SIG-M5 treated with dmso at 0.1 percent for 504 hours (cell line): ENCODE data around the gene SMIM36.
"Not testable (repeated sequence)": the region's sequence is repeated elsewhere in the genome, so short reads cannot be mapped to it uniquely, and the experiment has no call there.

Source experiments
- DNase-seq: peaks from one replicate; lab custom pipeline; 2025; ENCODE audit not compliant: unreplicated experiment; lab: John Stamatoyannopoulos, UW

Gene SMIM36

DNA sequence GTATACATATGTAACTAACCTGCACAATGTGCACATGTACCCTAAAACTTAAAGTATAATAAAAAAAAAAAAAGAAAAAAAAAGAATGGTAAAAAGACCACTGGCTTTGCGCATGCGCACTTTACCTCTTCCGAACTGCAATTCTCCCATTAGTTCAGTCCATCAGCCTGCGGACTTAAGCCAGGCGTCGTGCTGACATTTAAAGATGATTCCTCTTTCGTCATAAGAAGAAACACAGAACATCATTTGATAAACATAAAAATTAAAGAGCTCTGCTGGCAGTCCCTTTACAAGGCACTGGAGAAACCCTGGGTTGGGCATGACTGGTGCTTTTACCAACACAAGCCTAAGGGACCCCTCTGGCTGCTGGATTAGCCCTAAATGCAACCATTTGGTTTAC, 3.6 kb downstream of the SMIM36 start:
- DNase-seq = not testable (repeated sequence)

DNA sequence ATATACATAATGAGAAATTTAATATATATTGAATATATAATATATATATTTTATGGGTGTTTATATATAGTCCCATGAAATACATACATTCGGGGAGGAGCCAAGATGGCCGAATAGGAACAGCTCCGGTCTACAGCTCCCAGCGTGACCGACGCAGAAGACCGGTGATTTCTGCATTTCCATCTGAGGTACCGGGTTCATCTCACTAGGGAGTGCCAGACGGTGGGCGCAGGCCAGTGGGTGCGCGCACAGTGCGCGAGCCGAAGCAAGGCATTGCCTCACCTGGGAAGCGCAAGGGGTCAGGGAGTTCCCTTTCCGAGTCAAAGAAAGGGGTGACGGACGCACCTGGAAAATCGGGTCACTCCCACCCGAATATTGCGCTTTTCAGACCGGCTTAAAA, 9.6 kb downstream of the SMIM36 start:
- not testable (repeated sequence) for DNase-seq

DNA sequence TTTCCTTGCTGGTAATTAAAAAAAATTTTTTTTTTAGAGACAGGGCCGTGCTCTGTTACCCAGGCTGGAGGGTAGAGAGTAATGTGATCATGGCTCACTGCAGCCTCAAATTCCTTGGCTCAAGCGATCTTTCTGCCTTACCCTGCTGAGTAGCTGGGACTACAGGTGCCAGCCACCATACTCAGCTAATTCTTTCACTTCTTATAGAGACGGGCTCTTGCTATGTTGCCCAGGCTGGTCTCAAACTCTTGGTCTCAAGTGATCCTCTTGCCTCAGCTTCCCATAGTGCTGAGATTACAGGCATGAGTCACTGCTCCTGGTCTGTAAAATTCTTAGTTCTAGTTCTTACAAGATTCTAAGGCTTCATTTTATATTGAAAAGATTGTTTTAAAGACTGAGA, 11.1 kb downstream of the SMIM36 start:
- DNase-seq = peak; percentile 14

DNA sequence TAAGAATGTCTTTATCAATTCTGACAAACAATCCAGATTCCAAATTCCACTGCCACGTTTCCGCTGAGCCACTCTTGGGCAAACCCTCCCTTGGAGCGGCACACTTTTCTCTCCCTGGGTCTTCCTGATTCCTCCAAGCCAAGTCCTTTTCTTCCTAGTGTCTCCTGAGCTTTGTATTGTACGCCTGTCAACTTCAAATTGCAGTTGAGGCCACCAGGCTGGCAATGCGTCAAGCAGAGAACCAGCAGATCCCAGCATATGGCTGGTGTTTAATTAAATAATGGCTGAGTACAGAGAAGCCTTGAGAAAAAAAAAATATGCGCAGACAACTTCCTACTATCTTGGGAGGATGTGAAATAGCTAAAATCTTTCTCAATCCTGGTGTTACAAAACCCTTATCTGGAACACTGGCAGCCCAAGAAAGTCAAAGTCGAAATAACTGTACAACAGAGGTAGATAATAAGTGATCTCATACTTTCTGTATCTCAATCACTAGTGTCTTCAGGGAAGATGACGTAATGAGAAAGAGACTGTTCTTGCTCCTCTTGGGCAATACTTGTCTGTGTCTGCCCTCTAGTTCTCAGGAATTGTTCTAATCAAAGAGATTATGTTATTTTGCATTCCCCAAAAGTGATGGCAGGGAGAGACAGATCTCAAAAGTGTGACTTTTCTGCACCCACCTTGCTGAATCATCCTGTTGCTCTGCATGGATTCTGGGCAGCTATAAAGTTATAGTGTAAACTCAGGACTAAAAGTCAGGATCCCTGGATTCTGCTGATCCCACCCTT, 15.0 kb downstream of the SMIM36 start:
- peak; percentile 92 for DNase-seq

DNA sequence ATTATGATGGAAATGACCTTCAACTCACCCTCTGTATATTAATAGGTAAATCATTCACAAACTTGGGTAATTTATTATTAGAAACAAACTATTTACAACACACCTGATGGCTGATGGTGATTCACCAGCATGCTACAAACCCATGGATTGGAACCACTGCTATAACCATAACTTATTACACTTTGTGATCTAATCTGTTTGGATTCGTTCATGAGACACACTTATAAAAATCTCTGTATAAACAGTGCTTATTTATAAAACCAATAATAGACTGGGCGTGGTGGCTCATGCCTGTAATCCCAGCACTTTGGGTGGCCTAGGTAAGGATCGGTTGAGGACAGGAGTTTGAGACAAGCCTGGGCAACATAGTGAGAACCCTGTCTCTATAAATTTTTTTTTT, 16.0 kb downstream of the SMIM36 start:
- no peak for DNase-seq

DNA sequence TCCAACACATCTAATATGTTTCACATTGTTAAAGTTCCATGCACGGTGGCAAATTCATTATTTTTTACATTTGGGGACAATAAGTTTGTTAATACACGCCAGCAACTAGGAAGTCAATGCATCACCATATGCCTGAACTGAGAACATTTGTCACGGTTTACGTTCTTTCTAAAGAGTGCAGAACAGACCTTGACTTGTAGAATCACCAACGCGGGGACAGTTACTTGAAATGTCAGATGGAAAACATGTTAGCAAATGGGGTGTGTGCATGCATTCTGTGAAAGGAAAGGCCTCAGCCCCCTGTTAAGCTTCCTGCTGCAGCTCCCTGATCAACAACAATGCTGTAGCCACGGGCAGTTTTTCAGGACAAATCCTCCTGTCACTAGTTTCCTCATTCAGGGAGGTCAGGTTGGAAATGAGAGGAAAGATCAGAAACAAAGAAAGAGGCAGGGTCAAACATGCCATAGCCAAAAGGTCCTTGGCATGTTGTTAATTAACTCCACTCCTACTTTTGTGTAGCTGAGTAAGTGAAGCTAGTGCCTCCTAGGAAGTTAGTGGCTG, 18.4 kb downstream of the SMIM36 start:
- no peak for DNase-seq

DNA sequence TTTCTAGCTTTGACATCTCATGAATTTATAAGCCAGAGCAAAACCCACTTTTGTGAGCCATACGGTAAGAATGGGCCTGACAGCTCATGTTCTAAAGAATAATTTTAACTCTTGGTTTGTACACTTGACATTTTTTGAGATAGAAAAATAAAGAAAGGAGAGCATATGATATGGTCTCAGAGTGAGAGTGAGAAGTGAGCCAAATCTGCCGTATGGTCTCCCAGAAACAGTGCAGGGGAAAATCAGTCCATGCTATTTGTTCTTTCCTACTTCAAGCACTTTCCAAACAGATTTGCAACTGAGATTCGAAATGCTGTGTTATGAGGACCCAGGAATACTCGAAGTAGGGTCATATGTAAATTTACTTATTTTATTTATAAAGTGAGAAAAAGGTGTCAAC, 20.9 kb downstream of the SMIM36 start:
- no peak for DNase-seq

DNA sequence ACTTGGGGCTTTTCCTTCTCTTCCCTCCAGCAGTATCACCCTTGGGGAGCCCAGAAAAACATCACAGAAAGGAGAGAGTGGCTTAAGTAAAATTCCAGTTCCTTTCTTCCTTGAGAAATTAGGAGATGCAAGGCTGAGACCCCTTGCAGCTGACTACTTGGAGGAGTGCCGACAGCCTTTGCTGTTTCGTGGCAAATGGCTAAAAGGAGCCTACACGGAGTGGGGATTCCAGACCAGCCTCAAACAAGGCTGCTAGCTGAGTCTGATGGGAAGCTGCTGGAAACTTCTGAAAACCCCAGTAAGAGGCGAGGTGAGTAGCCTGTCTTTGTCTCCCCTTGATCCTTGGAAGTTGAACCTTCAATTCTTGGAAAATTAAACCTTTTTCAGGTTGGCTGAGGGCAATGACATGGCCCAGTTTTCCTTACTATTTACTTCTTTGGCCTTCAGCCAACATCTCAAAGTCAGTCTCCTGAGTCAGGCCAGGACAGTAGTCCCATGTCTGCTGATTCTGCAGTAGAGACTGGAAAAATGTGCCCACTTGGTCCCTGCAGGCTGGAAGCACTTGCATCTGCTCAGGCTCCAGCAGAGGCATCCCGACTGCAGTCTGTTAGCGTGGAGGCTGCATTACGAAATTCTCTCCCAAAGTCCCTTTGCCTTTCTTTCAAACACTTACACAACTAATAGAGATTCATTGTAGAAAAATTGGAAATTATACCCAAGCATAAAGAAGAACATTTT, 23.4 kb downstream of the SMIM36 start:
- DNase-seq = no peak

DNA sequence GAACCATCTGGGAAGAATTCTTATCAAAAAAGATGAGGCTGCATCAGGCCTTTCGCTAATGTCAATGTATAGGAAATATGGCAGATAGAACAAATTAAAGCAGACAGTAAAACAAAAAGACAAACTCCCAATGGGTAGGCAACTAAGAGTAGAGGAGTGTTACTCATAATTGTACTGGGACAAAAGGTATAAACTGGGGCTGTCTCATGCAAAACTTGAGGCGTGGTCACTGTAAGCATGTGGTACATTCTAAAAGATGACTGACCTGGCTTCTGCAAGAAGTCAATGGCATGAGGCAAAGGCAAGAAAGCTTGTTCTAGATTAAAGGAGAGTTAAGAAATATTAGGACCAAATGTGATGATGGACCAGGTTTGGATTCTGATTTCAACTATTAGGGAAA, 26.7 kb downstream of the SMIM36 start:
- DNase-seq = no peak

DNA sequence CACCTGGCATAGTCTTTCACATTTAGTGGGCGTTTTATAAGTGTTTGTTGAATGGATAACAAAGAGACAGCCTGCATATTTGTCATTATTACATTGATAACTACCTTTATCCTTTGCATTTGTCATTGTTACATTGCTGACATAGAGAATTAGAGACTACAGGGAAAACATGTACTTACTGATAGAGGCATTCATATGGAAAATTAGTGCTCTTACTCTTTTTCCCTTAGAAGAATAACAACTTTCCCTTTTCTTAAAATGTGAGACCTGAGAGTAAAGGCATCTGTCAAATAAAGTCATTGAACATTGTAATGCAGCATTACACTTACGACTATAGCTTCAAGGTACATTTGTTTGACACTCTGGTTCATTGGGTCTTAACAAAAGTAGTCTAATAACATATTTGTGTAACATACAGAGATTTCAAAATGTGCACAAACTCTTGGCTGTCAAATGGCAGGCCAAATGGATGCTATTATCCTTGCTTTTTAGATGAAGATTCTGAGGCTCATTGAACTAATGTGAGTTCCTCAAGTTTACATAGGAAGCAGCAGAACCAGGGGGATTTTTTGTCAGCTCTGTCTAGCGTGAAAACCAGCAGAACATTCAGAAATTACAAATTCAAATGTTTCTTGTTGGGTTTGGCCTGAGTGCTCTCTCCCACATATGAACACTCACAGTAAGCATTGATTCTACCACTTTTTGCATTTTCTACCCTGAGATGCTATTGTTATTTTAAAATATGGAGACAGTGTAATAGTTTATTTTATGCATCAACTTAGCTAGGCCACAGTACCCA, 28.5 kb downstream of the SMIM36 start:
- DNase-seq = no peak

DNA sequence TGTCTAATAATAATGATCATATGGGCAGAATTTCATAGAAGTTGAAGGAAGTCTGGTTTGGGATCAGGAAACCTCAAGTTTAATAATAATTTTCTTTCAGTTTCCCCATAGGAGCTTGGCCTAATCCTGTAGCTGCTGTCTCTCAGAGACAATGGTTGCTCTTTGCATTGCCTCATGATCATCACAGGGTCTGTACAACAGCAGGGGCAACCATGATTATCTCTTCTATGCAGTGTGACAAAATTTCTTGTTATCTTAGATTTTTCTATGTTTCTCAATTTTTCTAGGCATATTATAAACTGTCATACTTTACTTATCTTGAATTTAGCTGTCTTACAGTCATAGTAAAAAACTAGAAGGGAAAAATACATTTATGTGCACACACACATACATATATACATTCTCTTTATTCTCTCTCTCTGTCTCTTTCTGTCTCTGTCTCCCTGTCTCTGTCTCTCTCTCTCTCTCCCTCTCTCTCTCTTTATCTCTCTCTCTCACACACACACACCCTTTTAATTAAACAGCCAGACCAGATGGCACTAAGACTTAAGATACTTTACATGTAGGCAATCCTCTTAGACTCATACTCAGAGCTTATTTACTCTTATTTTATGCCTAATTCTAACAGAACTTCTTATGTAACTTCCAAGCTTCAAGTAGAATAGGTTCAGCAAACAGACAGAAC, 30.5 kb downstream of the SMIM36 start:
- DNase-seq = no peak

DNA sequence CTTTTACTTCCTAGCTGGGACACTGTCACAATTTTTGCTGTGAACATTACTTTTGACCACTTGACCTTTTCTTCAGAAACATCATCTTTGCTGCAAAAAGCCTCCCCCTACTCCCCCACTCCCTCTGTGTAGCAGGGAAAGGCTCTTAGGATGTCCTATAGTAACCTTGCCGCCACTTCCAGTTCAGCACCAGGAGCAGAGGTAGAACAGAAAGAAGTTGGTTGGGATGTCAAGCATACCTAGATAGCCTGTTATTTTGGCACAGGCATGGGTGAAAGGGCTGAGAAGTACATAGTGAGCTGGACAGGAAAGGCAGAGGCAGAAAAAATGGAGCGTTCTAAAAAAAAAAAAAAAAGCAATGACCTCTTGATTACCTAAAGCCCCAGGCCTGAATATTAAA, 31.3 kb downstream of the SMIM36 start:
- no peak for DNase-seq

DNA sequence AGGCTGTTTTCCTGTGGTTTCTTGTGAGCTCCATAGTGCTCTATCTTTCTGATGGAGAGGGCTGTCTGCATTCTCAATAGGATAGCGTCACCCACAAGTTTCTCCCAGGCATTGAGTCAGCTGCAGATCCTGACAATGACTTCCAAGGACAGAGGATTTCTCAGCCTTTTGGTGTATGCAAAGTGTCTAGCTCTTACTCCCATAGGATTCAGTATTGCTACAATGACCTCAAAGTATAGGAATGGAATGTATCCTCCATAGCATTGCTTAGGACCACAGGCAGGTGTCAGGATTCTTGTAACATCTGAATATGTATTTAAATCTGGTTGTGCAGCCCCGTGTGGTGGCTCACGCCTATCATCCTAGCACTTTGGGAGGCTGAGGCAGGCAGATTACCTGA, 32.3 kb downstream of the SMIM36 start:
- no peak for DNase-seq

DNA sequence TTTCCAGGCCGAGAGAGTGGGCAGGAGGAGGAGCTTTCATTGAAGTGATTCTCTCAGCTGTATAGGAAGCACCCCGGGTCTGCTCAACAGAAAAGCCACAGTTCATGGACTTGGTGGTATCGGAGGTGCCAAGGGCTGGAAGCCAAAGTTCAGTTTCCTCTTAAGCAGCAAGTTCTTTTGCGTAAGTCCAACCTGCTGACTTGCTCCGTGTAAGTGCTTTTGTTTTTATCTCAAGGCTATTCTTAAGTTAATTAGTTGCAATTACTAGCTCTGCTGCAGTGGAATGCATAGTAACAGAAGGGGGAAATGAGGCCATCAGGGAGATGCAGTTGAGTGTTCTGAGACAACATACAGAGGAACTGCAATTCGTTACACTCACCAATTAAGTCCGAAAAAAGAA, 44.6 kb downstream of the SMIM36 start:
- no peak for DNase-seq

DNA sequence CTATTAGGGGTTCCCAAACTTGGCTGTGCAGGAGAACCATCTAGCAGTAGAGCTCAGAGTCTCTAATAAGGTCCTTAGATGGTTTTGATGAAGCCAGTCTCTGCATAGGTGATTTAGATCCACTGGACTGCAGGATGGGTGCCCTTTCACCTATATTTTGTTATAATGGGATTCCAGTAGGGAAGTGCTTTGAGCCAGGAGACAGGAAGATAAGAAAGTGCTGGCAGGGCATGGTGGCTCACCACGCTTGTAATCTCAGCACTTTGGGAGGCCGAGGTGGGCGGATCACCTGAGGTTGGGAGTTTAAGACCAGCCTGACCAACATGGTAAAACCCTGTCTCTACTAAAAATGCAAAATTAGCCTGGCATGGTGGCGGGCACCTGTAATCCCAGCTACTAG, 45.5 kb downstream of the SMIM36 start:
- not testable (repeated sequence) for DNase-seq

DNA sequence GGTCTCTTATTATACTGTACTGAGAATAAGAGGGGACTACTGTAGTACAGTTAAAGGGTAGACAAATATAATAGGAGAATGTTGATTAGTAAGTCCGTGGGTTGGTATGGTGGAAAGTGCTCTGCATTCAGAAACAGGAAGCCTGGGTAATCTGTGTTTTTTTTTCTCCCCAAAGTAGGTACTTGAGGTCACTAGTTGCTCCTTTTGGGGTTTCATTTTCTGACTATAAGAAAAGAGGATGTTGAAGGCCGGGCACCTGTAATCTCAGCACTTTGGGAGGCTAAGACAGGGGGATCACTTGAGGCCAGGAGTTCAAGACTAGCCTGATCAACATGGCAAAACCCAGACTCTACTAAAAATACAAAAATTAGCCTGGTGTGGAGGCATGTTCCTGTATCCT, 47.7 kb downstream of the SMIM36 start:
- DNase-seq = no peak

DNA sequence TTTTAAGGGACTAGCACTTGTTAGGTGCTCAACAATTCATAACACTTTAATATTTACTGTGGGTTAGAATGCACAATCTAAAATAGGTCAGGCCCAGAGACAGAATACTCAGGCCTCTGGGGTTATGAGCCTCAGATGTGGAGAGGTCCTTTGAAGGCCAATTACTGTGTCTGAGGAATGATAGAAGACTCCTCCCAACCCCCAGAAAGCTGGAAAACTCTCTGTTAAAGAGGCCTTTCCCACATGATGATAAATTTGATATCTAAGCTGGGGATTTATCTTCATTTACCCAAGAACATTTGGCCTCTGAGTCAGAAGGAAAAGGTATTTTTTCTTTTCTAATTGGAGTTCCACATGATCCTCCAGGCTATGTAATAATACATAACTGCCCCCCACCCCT, 48.5 kb downstream of the SMIM36 start:
- DNase-seq = no peak

DNA sequence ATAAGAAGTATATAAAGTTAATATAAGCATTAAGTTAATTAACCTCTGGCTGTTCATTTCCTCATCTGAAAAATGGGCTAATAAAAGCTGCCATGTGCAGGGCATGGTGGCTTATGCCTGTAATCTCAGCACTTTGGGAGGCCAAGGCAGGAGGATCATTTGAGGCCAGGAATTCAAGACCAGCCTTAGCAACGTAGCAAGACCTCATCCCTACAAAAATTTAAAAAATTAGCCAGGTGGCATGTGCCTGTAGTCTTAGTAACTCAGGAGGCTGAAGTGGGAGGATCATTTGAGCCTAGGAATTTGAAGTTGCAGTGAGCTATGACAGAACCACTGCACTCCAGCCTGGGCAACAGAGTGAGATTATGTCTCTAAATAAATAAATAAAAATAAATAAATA, 49.0 kb downstream of the SMIM36 start:
- DNase-seq = no peak

DNA sequence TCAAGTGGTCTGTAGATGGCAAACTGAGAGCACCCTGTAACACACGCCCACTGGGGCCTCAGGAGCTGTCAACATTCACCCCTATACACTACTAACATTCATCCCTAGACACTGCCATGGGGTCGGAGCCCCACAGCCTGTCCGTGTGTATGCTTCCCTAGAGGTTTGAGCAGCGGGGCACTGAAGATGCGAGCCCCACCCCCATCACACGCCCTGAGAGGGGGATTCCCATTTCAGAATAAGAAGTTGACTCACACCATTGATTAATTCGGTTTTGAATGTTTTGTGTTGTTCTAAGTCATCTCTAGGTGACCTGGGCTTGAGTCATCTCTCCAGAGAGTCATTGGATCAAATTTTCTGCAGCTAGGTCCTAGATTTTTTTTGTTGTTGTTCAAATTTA, 52.3 kb downstream of the SMIM36 start:
- DNase-seq = no peak

DNA sequence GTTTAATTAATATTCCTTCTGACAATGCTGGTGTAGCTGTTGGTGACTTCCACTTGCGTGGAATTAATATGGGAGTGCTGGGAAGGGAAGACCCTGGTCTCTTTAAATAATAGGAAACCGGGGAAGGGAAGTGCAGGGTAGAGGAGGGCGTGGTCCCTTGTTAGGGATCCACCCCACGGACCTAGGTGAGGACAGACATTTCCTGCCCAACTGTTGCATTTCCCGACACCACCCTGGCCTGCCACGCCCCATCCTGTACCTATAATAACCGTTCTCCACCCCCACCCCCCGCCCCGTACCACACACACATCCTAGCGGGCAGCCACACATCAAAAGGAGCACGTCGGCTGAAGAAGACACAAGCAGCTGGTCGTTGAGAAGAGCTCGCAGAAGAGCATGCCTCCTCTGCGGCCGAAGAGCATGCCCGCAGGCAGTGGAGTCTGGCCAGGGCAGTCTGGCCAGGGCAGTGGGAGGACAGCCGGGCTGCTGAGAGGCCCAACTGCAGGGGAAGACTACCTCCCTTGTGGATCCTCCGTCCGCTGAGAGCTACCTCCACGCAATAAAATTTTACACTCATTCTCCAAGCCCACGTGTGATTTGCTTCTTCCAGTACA, 52.9 kb downstream of the SMIM36 start:
- DNase-seq = no peak
